ENCODE data around the gene PI4KB. TPM values are rescaled to one million over a fixed set of nuclear protein-coding genes. Genes with fewer than 3 reads are reported as not detected.

The PI4KB gene
- total and polyA plus RNA-seq, 4 donors: 14.2 to 27.1 (median 19.2) TPM

DNA sequence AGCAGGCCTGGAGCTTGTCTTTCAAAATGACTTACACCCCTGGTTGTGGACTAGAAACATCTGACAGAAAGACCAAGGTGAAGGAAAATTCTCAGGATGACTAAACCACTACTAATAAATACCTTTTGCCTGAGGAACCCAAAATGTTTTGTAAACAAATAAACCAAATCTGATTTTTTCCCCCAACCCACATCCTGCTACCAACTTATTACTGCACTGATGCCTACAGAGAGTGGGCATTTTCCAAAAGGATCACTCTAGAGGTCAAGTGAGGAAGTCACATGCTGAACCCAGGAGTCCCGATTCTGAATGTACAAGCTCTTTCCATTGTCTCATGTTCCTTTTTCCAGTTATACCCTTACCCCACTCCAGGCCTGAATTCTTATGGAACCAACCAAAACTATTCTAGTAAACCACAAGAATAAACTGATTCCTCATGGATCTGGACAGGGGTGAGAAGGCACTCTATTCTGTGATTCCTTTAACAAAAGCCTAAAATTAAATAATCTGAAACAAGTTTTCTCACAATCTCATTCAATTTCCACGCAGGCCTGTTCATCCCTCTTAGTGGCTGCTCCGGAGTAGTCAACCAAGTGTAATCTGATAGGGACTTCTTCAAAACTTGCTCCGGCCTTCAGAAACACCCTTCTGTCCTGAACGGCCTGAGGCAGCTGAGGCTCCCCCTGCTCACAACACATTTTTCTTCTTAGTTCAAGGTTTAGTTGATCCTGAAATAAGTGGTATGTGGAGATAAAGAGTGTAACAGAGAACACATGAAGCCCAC is 1.4 kb downstream of the PI4KB start:
- TF ChIP-seq, protein P1, sequence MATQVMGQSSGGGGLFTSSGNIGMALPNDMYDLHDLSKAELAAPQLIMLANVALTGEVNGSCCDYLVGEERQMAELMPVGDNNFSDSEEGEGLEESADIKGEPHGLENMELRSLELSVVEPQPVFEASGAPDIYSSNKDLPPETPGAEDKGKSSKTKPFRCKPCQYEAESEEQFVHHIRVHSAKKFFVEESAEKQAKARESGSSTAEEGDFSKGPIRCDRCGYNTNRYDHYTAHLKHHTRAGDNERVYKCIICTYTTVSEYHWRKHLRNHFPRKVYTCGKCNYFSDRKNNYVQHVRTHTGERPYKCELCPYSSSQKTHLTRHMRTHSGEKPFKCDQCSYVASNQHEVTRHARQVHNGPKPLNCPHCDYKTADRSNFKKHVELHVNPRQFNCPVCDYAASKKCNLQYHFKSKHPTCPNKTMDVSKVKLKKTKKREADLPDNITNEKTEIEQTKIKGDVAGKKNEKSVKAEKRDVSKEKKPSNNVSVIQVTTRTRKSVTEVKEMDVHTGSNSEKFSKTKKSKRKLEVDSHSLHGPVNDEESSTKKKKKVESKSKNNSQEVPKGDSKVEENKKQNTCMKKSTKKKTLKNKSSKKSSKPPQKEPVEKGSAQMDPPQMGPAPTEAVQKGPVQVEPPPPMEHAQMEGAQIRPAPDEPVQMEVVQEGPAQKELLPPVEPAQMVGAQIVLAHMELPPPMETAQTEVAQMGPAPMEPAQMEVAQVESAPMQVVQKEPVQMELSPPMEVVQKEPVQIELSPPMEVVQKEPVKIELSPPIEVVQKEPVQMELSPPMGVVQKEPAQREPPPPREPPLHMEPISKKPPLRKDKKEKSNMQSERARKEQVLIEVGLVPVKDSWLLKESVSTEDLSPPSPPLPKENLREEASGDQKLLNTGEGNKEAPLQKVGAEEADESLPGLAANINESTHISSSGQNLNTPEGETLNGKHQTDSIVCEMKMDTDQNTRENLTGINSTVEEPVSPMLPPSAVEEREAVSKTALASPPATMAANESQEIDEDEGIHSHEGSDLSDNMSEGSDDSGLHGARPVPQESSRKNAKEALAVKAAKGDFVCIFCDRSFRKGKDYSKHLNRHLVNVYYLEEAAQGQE (IDR thresholded peaks at IDR 0.05): no peak
- TF ChIP-seq TAF1 (conservative IDR thresholded peaks at IDR 0.05): no peak
- no peak for TF ChIP-seq RAD21 (IDR thresholded peaks at IDR 0.05)
- no peak for TF ChIP-seq GABPA (IDR thresholded peaks at IDR 0.05 in 1 of 2, conservative IDR thresholded peaks at IDR 0.05 in 1 of 2)
- TF ChIP-seq EGR1 (IDR thresholded peaks at IDR 0.05; ENCODE audit: low read depth in 2 of 2): no peak
- no peak for TF ChIP-seq YY1 (IDR thresholded peaks at IDR 0.05)
- TF ChIP-seq, protein P2, sequence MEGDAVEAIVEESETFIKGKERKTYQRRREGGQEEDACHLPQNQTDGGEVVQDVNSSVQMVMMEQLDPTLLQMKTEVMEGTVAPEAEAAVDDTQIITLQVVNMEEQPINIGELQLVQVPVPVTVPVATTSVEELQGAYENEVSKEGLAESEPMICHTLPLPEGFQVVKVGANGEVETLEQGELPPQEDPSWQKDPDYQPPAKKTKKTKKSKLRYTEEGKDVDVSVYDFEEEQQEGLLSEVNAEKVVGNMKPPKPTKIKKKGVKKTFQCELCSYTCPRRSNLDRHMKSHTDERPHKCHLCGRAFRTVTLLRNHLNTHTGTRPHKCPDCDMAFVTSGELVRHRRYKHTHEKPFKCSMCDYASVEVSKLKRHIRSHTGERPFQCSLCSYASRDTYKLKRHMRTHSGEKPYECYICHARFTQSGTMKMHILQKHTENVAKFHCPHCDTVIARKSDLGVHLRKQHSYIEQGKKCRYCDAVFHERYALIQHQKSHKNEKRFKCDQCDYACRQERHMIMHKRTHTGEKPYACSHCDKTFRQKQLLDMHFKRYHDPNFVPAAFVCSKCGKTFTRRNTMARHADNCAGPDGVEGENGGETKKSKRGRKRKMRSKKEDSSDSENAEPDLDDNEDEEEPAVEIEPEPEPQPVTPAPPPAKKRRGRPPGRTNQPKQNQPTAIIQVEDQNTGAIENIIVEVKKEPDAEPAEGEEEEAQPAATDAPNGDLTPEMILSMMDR (IDR thresholded peaks at IDR 0.05; ENCODE audit: low read depth, low read length, missing input control): no peak
- no peak for TF ChIP-seq JUND (IDR thresholded peaks at IDR 0.05)
- TF ChIP-seq FOXA2 (IDR thresholded peaks at IDR 0.05): no peak
- TF ChIP-seq, protein P3, sequence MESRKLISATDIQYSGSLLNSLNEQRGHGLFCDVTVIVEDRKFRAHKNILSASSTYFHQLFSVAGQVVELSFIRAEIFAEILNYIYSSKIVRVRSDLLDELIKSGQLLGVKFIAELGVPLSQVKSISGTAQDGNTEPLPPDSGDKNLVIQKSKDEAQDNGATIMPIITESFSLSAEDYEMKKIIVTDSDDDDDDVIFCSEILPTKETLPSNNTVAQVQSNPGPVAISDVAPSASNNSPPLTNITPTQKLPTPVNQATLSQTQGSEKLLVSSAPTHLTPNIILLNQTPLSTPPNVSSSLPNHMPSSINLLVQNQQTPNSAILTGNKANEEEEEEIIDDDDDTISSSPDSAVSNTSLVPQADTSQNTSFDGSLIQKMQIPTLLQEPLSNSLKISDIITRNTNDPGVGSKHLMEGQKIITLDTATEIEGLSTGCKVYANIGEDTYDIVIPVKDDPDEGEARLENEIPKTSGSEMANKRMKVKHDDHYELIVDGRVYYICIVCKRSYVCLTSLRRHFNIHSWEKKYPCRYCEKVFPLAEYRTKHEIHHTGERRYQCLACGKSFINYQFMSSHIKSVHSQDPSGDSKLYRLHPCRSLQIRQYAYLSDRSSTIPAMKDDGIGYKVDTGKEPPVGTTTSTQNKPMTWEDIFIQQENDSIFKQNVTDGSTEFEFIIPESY (IDR thresholded peaks at IDR 0.05): no peak
- Histone ChIP-seq H3K9ac (ENCODE audit: low read depth in 1 of 2, low read length in 2 of 2) (peak overlapping the region; percentile 70 to 83), H3K9me3 (ENCODE audit: control insufficient read depth in 4 of 4, low read length in 3 of 4) (no peaks in the 10 kb centered on the region), H3K27me3 (ENCODE audit: control insufficient read depth in 4 of 4, insufficient read depth in 4 of 4, low read length in 3 of 4) (no peaks in the 10 kb centered on the region), H3K27ac (ENCODE audit: low read depth in 1 of 2, low read length in 2 of 2) (no peak overlapping the region), H3K4me1 (ENCODE audit: control insufficient read depth in 4 of 4, insufficient read depth in 4 of 4, low read length in 3 of 4) (peaks cover 0 to 30% (median 20%) of the 10 kb centered on the region in 4 donors), H3K4me3 (ENCODE audit: low read depth in 1 of 3, low read length in 3 of 3) (peak overlapping the region in 1 of 3 donors; percentile 88), H3K36me3 (ENCODE audit: control insufficient read depth in 4 of 4, insufficient read depth in 3 of 4, low read depth in 1 of 4, low read length in 3 of 4) (peaks cover 0 to 12% (median 8%) of the 10 kb centered on the region in 4 donors)
- 63% methylated on average over 5 of the region's 5 CpGs for WGBS
- no peak for DNase-seq (ENCODE audit: low spot score)

DNA sequence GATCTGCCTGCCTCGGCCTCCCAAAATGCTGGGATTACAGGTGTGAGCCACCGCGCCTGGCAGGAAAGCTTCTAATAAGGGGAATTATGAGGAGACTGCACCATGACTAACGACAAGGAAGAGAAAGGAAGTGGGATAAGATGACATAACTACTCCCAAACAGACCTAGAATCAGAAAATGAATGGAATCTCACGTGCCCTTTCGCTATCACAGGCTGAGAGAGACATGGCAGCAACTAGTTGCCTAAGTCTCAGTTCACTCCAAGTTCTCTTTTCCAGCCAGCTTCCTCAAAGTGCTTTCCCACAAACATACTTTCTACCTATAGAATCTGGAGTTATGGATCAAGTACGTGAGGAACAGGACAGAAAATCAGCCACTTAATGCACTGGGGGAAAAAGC is 2.0 kb downstream of the PI4KB start:
- H3K27me3 ChIP-seq (ENCODE audit: control insufficient read depth in 4 of 4, insufficient read depth in 4 of 4, low read length in 3 of 4): no peaks in the 10 kb centered on the region
- DNase-seq (ENCODE audit: low spot score): no peak
- peaks cover 0 to 18% (median 11%) of the 10 kb centered on the region in 4 donors for H3K36me3 ChIP-seq (ENCODE audit: control insufficient read depth in 4 of 4, insufficient read depth in 3 of 4, low read depth in 1 of 4, low read length in 3 of 4)
- no peaks in the 10 kb centered on the region for H3K9me3 ChIP-seq (ENCODE audit: control insufficient read depth in 4 of 4, low read length in 3 of 4)
- H3K27ac ChIP-seq (ENCODE audit: low read depth in 1 of 2, low read length in 2 of 2): no peak overlapping the region
- WGBS: 88% methylated on average over 7 of the region's 7 CpGs
- no peak overlapping the region for H3K4me3 ChIP-seq (ENCODE audit: low read depth in 1 of 3, low read length in 3 of 3)
- H3K4me1 ChIP-seq (ENCODE audit: control insufficient read depth in 4 of 4, insufficient read depth in 4 of 4, low read length in 3 of 4): peaks cover 0 to 30% (median 20%) of the 10 kb centered on the region in 4 donors
- TF ChIP-seq GABPA (IDR thresholded peaks at IDR 0.05 in 1 of 2, conservative IDR thresholded peaks at IDR 0.05 in 1 of 2) (no peak), RXRA (IDR thresholded peaks at IDR 0.05) (no peak), JUND (IDR thresholded peaks at IDR 0.05) (no peak), HNF4A (conservative IDR thresholded peaks at IDR 0.05) (no peak), FOXA1 (IDR thresholded peaks at IDR 0.05) (no peak), HNF4G (IDR thresholded peaks at IDR 0.05) (no peak)
- TF ChIP-seq, protein P2 (IDR thresholded peaks at IDR 0.05; ENCODE audit: low read depth, low read length, missing input control): no peak
- TF ChIP-seq, protein P4, sequence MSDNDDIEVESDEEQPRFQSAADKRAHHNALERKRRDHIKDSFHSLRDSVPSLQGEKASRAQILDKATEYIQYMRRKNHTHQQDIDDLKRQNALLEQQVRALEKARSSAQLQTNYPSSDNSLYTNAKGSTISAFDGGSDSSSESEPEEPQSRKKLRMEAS (IDR thresholded peaks at IDR 0.05): no peak
- H3K9ac ChIP-seq (ENCODE audit: low read depth in 1 of 2, low read length in 2 of 2): no peak overlapping the region
